GM23338 (cell line): ENCODE data around the gene RPL22. TPM values are rescaled to one million over a fixed set of nuclear protein-coding genes. Genes with fewer than 3 reads are reported as not detected.

Source experiments
- ATAC-seq: fragments of 200-7000 bp; cut with Tn5 transposase; 3 replicates; pipeline ENCODE4 v1.9.1; 2020
- DNase-seq: peaks from one replicate; pipeline ENCODE4 v3.0.0-alpha.2; 2015; ENCODE audit warnings: low spot score
- H2AFZ ChIP-seq: fragments of 200-600 bp; sonication (generic); 2 replicates; pipeline ENCODE4 v1.8.0; 2016; ENCODE audit warnings: antibody characterized with exemption, mild to moderate bottlenecking, moderate library complexity
- H3F3A ChIP-seq: fragments of 200-600 bp; sonication (generic); replicated peaks from 2 replicates; pipeline ENCODE4 v1.8.0; 2017; ENCODE audit warnings: antibody characterized with exemption, mixed run types, low read depth
- H3K27ac ChIP-seq: fragments of 200-600 bp; sonication (generic); 2 replicates; pipeline ENCODE4 v1.6.1; 2016; ENCODE audit warnings: low read depth
- H3K27me3 ChIP-seq: fragments of 200-600 bp; sonication (generic); 2 replicates; pipeline ENCODE4 v1.8.0; 2016; ENCODE audit warnings: mild to moderate bottlenecking, mixed run types, moderate library complexity; ENCODE audit not compliant: insufficient read depth
- H3K36me3 ChIP-seq: fragments of 200-600 bp; sonication (generic); 2 replicates; pipeline ENCODE4 v1.8.0; 2016; ENCODE audit warnings: mild to moderate bottlenecking; ENCODE audit not compliant: insufficient read depth
- H3K4me1 ChIP-seq: fragments of 200-600 bp; sonication (generic); 2 replicates; pipeline ENCODE4 v1.8.0; 2016; ENCODE audit warnings: mild to moderate bottlenecking, moderate library complexity; ENCODE audit not compliant: insufficient read depth
- H3K4me2 ChIP-seq: fragments of 200-600 bp; sonication (generic); 2 replicates; pipeline ENCODE4 v1.7.1; 2017; ENCODE audit warnings: mixed run types
- H3K4me3 ChIP-seq: fragments of 200-600 bp; sonication (generic); 2 replicates; pipeline ENCODE4 v1.6.1; 2016; ENCODE audit warnings: mixed run types
- H3K79me2 ChIP-seq: fragments of 200-600 bp; sonication (generic); replicated peaks from 2 replicates; pipeline ENCODE4 v1.8.0; 2017; ENCODE audit warnings: mild to moderate bottlenecking; ENCODE audit not compliant: insufficient read depth
- H3K9me2 ChIP-seq: fragments of 200-600 bp; sonication (generic); 2 replicates; pipeline ENCODE4 v1.8.0; 2017; ENCODE audit not compliant: insufficient read depth
- H4K20me1 ChIP-seq: fragments of 200-600 bp; sonication (generic); replicated peaks from 2 replicates; pipeline ENCODE4 v1.8.0; 2017; ENCODE audit warnings: mild to moderate bottlenecking; ENCODE audit not compliant: insufficient read depth
- H3K27ac Mint-ChIP-seq: 2 replicates; pipeline ENCODE4 v1.8.0; 2020; ENCODE audit warnings: inconsistent platforms, mild to moderate bottlenecking, moderate library complexity, mixed read lengths
- H3K27me3 Mint-ChIP-seq: 3 replicates; pipeline ENCODE4 v1.8.0; 2022; ENCODE audit warnings: low read depth, mild to moderate bottlenecking, moderate library complexity, mixed read lengths, inconsistent platforms; ENCODE audit not compliant: insufficient read depth, poor library complexity
- H3K36me3 Mint-ChIP-seq: 3 replicates; pipeline ENCODE4 v1.8.0; 2021; ENCODE audit warnings: low read depth, mild to moderate bottlenecking, inconsistent platforms, moderate library complexity, mixed read lengths
- H3K4me1 Mint-ChIP-seq: 3 replicates; pipeline ENCODE4 v1.8.0; 2020; ENCODE audit warnings: mild to moderate bottlenecking, inconsistent platforms, mixed read lengths
- H3K4me3 Mint-ChIP-seq: 3 replicates; pipeline ENCODE4 v1.8.0; 2021; ENCODE audit warnings: moderate library complexity, mild to moderate bottlenecking, inconsistent platforms, mixed read lengths
- H3K9me3 Mint-ChIP-seq: 3 replicates; pipeline ENCODE4 v1.8.0; 2020; ENCODE audit warnings: moderate library complexity, mild to moderate bottlenecking, inconsistent platforms, mixed read lengths
- CREB1 ChIP-seq: fragments of 250-450 bp; sonication (Bioruptor Pico); IDR thresholded peaks from 2 replicates; pipeline ENCODE4 v1.5.0; 2020; ENCODE audit warnings: low read depth, mild to moderate bottlenecking, moderate library complexity
- CTCF ChIP-seq, 2 experiments: fragments of 200-600 bp in 1 of 2; sonication (generic) in 1 of 2; conservative IDR thresholded peaks; 2 replicates each; pipeline versions ENCODE4 v1.5.1 to v1.6.1; 2016 to 2017; ENCODE audit warnings: antibody characterized with exemption in 2 of 2, low read depth in 2 of 2, mild to moderate bottlenecking in 2 of 2, moderate library complexity in 1 of 2
- ETS1 ChIP-seq: IDR thresholded peaks from 2 replicates; pipeline ENCODE4 v1.6.1; 2016; ENCODE audit warnings: antibody characterized with exemption
- EZH2 ChIP-seq: fragments of 200-600 bp; sonication (generic); IDR thresholded peaks from one replicate; pipeline ENCODE4 v1.8.0; 2017; ENCODE audit warnings: antibody characterized with exemption, mild to moderate bottlenecking, low read depth; ENCODE audit not compliant: unreplicated experiment
- EZH2phosphoT487 ChIP-seq: fragments of 200-600 bp; sonication (generic); IDR thresholded peaks from one replicate; pipeline ENCODE4 v1.8.1; 2018; ENCODE audit warnings: antibody characterized with exemption; ENCODE audit not compliant: unreplicated experiment
- JUNB ChIP-seq: IDR thresholded peaks from one replicate; pipeline ENCODE4 v1.6.1; 2016; ENCODE audit warnings: antibody characterized with exemption; ENCODE audit not compliant: unreplicated experiment
- NANOG ChIP-seq: IDR thresholded peaks from 2 replicates; pipeline ENCODE4 v1.6.1; 2016; ENCODE audit warnings: antibody characterized with exemption, borderline replicate concordance
- POLR2AphosphoS5 ChIP-seq: IDR thresholded peaks from 2 replicates; pipeline ENCODE4 v1.6.1; 2016; ENCODE audit warnings: antibody characterized with exemption, low read depth
- REST ChIP-seq: IDR thresholded peaks from one replicate; pipeline ENCODE4 v1.6.1; 2018; ENCODE audit warnings: antibody characterized with exemption; ENCODE audit not compliant: unreplicated experiment
- STAT1 ChIP-seq: IDR thresholded peaks from one replicate; pipeline ENCODE4 v1.6.1; 2016; ENCODE audit warnings: antibody characterized with exemption; ENCODE audit not compliant: unreplicated experiment
- ZNF114 ChIP-seq: fragments of 250-450 bp; sonication (Bioruptor Pico); IDR thresholded peaks from 2 replicates; pipeline ENCODE4 v1.5.0; 2020; ENCODE audit warnings: mild to moderate bottlenecking, moderate library complexity
- ZNF331 ChIP-seq: fragments of 250-450 bp; sonication (Bioruptor Pico); IDR thresholded peaks from 2 replicates; pipeline ENCODE4 v1.5.0; 2020; ENCODE audit warnings: low read depth, mild to moderate bottlenecking, moderate library complexity
- ZNF462 ChIP-seq: fragments of 250-450 bp; sonication (Bioruptor Pico); IDR thresholded peaks from 2 replicates; pipeline ENCODE4 v1.5.0; 2020; ENCODE audit warnings: mild to moderate bottlenecking, moderate library complexity
- polyA plus RNA-seq: library from polyadenylated mRNA; unstranded; fragments of >200 nt; fragmentation: Nextera tagmentation; extraction: Ambion mirVana; gene quantifications from 2 replicates; pipeline ENCODE4 v1.2.1, GENCODE V29; 2016
- total RNA-seq: library from RNA; depleted of rRNA; stranded (reverse); fragments of >200 nt; shearing (Covaris generic); gene quantifications from 2 replicates; pipeline ENCODE4 v1.2.3, GENCODE V29; 2014

RPL22 gene
- total and polyA plus RNA-seq, 2 experiments from 2014 or later = 145 to 818 TPM

GRCh38 chr1:6158181-6158580 lies 41.2 kb downstream of the RPL22 start:
- no peak for DNase-seq
- Histone ChIP-seq H3K4me2 (no peak overlapping the region), H3K27ac (no peak overlapping the region), H3K27me3 (no peaks in the 10 kb centered on the region), H3K9me2 (no peaks in the 10 kb centered on the region), H4K20me1 (no peaks in the 10 kb centered on the region), H3K4me1 (peaks cover 3% of the 10 kb centered on the region; the same call in 1 of the 2 replicates), H3F3A (peaks cover 6% of the 10 kb centered on the region; the same call in 1 of the 2 replicates), H2AFZ (no peak overlapping the region), H3K4me3 (no peak overlapping the region), H3K79me2 (no peaks in the 10 kb centered on the region), H3K36me3 (no peaks in the 10 kb centered on the region)
- TF ChIP-seq EZH2phosphoT487 (no peak), JUNB (no peak), ZNF331 (CRISPR knock-in tag) (no peak), ETS1 (no peak), STAT1 (no peak), EZH2 (no peak), ZNF462 (CRISPR knock-in tag) (no peak), REST (no peak), NANOG (no peak), CTCF (conservative IDR thresholded peaks at IDR 0.05; ENCODE audit: low read depth in 2 of 2) (no peak), CREB1 (CRISPR knock-in tag) (no peak), POLR2AphosphoS5 (no peak), ZNF114 (no peak)
- ATAC-seq = no peak
- Mint-ChIP-seq H3K4me3 (no peak overlapping the region), H3K9me3 (no peaks in the 10 kb centered on the region), H3K27me3 (peaks cover 19% of the 10 kb centered on the region), H3K4me1 (peaks cover 17% of the 10 kb centered on the region), H3K27ac (no peak overlapping the region), H3K36me3 (no peaks in the 10 kb centered on the region)
